ENCODE results near the gene POC5.

Gene POC5

GRCh38 chr5:75656311-75657003 lies 60.8 kb downstream of the POC5 start:
- no peak for DNase-seq

- no peak for DNase-seq
These were observed 62.4 kb downstream of the POC5 start for GRCh38 chr5:75654693-75655295.

DNA sequence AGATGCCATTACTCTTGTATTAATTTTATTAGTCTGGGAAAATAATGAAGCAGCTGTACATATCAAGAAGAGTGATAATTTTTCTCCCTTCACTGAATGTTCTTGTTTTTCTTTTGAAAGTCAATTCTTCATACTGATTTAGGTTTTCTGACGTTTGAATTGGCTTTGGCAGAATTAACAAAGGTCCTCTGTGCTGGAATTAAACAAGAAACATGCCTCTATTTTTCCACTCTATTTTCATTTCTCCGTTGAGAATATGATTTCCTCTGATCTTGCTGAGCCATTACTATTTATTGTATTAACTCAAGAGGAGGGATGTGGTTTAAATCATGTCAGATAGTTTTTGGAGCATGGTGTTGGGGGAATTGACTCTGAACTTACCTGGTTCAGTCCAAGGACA lies 63.7 kb downstream of the POC5 start:
- no peak for DNase-seq

DNA sequence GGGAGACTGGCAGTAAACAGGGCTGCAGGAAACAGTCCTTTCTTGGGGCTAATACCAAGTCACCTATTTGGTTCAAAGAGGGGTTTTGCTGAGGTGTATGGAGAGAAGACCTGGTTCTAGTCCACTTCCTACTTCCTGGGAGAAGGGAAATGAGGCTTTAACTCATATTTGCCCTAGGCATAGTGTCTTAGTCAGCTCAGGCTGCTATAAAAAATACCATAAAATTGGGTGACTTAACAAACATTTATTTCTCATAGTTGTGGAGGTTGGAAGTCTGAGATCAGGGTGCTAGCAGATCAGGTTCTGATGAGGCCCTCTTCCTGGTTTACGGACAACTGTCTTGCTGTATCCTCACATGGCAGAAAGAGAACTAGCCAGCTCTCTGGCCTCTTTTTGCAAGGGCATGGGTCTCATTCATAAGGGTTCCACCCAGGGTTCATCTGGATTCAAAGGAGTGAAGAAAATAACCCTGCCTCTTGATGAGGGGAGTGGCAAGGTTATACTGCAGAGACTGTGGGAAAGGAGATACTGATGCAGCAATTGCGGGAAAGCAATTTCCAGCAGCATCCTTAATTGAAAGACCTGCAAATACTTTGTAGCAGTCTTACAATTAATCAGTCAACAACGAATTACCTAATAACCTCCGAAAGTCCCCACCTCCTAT lies 65.5 kb downstream of the POC5 start:
- no peak for DNase-seq

- no peak for DNase-seq
These were observed 68.5 kb downstream of the POC5 start for GRCh38 chr5:75648712-75649111.

DNA sequence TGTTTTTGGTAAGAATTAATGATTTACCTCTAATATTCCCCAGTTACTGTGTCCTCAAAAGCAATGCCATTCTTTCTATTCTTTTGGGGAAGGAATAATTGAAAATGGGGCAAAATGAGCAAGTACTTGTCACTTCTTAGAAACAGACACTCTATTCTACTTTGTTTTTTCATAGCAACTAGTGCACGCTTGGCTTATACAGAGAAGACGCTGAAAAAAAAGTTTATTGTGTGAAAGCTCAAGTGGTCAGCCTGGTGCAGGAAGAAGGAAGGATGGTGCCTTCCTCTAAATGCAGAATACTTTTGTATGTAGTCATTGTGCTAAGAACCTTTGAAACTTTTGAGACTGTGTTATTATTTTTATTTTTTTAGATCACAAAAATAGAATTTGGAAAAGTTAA lies 76.4 kb downstream of the POC5 start:
- DNase-seq: no peak

GRCh38 chr5:75640395-75640794 lies 76.8 kb downstream of the POC5 start:
- no peak for DNase-seq

DNA sequence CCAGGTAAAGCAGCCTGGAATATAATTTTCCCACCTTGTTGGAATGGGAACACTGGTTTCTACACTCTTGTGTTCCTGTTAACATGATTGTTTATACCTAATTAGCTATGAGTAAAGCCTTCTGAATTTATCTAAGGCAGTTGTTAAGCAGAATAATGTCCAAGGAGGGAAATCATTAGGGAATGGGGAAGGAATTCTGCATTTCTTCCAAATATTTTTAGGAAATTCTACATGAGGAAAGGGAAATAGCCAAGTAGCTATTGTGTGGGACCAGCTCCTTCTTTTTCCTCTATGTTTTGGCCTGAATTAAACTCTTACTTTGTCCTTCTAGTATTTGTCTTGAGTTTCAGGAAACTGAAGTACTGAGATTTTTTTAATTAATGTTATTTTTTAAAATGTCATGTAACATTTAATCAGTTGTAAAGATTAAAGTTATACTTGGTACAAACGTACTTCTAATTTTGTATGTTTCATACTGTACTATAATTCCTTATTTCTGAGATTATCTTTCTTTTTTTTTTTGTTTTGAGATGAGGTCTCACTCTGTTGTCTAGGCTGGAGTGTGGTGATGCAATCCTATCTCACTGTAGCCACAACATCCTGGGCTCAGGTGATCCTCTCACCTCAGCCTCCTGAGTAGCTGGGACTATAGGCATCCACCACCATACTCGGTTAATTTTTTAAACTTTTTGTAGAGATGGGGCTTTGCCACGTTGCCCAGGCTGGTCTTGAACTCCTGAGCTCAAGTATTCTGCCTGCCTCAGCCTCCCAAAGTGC lies 77.5 kb downstream of the POC5 start:
- no peak for DNase-seq

DNA sequence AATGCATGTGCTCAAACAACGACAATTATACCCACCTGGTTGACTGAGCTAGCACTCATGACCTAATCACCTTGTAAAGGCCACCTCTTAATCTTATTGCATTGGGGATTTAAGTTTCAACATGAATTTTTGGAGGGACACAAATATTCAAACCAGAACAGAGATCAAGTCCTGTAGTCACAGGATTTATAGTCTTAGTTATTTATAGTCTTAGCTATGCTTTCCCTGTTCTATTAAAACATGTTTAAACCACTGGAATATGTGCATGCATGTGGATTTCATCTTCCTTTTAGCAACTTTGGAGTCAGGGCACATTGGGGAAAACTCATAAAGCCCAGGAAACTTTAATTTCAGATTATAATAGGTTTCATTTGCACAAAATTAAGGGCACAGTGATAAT lies 79.3 kb downstream of the POC5 start:
- no peak for DNase-seq

- no peak for DNase-seq
These were observed 84.9 kb downstream of the POC5 start for GRCh38 chr5:75632321-75632720.

- no peak for DNase-seq
These were observed 86.4 kb downstream of the POC5 start for GRCh38 chr5:75630875-75631274.

DNA sequence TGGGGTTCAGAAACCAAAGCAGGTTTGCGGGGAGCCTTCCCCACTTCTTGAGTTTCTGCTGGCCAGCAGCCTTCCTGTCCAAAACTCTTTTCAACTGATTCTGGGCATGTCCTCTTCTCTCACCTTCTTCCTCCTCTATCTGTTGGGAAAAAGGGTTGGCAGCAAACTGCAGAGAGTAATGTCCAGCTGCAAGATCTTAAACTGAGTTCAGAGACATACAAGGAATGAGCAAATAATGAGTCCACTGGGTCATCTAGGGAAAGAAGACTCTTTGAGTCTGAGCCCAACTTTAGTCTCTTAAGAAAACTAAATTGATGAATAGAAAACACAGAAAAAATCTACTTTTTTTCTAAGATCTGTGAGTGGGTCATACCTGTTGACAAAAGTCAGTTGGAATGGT lies 89.4 kb downstream of the POC5 start:
- no peak for DNase-seq

DNA sequence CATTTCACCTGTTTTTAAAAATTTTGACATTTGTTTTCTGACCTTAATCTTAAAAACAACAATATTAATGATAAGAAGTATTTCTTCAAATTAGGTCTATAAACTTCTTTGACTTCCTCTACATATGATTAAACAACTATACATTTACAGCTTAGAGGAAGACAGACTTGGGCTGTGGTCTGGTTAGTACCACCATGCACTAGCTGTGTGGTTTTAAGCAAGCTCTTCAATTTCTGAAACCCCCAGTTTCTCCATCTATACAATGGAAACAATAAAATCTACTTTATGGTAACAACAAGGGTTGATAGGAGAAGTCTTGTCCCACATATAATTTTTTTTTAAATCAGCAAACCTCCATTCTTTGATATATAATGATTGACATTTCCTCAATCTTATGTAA lies 90.3 kb downstream of the POC5 start:
- DNase-seq: no peak
